ENCODE data around the gene KLC3. TPM values are rescaled to one million over a fixed set of nuclear protein-coding genes. Genes with fewer than 3 reads are reported as not detected.
A peak's percentile ranks its signal among the peaks of the same experiment; 100 is the strongest.

The KLC3 gene
- total and polyA plus RNA-seq, 2 of the 8 experiments (the other 6 are each of a cell fraction or from before 2014, with no cell fraction given), result 1.3 to 2.8 TPM

DNA sequence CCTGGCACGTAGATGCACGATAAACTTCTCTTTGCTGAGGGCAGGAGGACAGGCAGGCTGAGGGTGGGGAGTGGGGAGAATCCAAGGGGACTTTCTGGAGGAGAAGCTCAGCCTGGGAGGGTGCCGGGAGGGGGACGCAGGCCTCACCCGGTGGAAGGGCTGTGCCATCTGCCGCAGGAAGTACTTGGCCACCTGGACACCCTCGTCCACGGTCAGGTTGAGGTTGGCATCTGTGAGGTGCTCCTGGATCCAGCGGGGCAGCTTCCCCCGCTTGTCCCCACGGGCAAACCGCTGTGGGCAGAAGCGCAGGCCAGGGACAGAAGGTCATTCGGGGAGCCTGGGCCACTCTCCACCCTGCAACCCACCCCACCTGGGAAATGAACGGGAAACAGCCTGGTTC is 11.5 kb downstream of the KLC3 start:
- POLR2A ChIA-PET (ENCODE audit: partially characterized antibody), result interaction anchor here (1.1 to 5.9 kb wide), 5 partner anchors 8 to 64 kb away, joined by 3 to 36 read pairs (median 6); partner anchors contain the start of gene ERCC2
- H4K5ac ChIP-seq (ENCODE audit: insufficient read length, low read depth, low read length), result no peak overlapping the region
- no peak overlapping the region for H3K4ac ChIP-seq (replicated peaks; ENCODE audit: insufficient read length, low read depth, low read length)
- DNase-seq (ENCODE audit: low read depth in 1 of 2, low spot score in 2 of 2), result no peak
- peaks cover 1 to 33% of the 10 kb centered on the region in 2 experiments for H4K20me1 ChIP-seq (replicated peaks in 1 of 2; ENCODE audit: control insufficient read depth in 1 of 2, insufficient read depth in 2 of 2, low read length in 2 of 2)
- H3K27me3 ChIP-seq (replicated peaks in 1 of 4; ENCODE audit: control insufficient read depth in 3 of 4, extremely low read depth in 1 of 4, insufficient read depth in 3 of 4, low read length in 3 of 4), result no peaks in the 10 kb centered on the region
- H2BK15ac ChIP-seq (ENCODE audit: low read length), result no peak overlapping the region
- WGBS, 2 experiments (ENCODE audit: extremely low coverage in 1 of 2, insufficient coverage in 1 of 2, insufficient read length in 1 of 2, insufficient replicate concordance in 2 of 2, low coverage in 1 of 2, low lambda C conversion rate in 2 of 2, missing lambda C conversion rate in 1 of 2), result 91% methylated on average over 13 of the region's 15 CpGs; no CpG with 5 or more reads in 1 of the 2 experiments
- TF ChIP-seq KDM4A (IDR thresholded peaks at IDR 0.05; ENCODE audit: low read depth, low read length, severe bottlenecking), result no peak
- H3K27ac ChIP-seq (ENCODE audit: low read depth, low read length), result no peak overlapping the region
- H3K9ac ChIP-seq (replicated peaks in 1 of 4; ENCODE audit: extremely low read depth in 1 of 4, low read depth in 3 of 4, low read length in 3 of 4), result no peak overlapping the region
- no peak overlapping the region for H2AFZ ChIP-seq (ENCODE audit: low read length)
- peaks cover 0 to 9% (median 5%) of the 10 kb centered on the region in 4 experiments; a peak in 2 of 7 replicates for H3K4me1 ChIP-seq (replicated peaks in 1 of 4; ENCODE audit: control insufficient read depth in 3 of 4, insufficient read depth in 4 of 4, low read length in 3 of 4)
- peaks cover 18 to 68% (median 47%) of the 10 kb centered on the region in 4 experiments for H3K36me3 ChIP-seq (ENCODE audit: control insufficient read depth in 2 of 4, insufficient read depth in 4 of 4, low read length in 3 of 4)
- no peak overlapping the region for H4K91ac ChIP-seq (replicated peaks; ENCODE audit: insufficient read length, low read length)
- no peak overlapping the region for H3K23ac ChIP-seq (ENCODE audit: insufficient read length)
- no peak overlapping the region for H2BK12ac ChIP-seq (ENCODE audit: low read depth, low read length)
- peak overlapping the region; percentile 22; the same call in 1 of the 2 replicates for H4K8ac ChIP-seq (ENCODE audit: extremely low read depth, insufficient read depth, low read length)
- no peak overlapping the region for H2AK5ac ChIP-seq (ENCODE audit: low read depth, low read length)
- H2BK20ac ChIP-seq (ENCODE audit: low read length), result no peak overlapping the region
- H3K23me2 ChIP-seq (ENCODE audit: low read depth, low read length), result no peaks in the 10 kb centered on the region
- CTCF ChIA-PET (ENCODE audit: partially characterized antibody), result interaction anchor here (1.0 to 1.9 kb wide), 2 partner anchors 87 to 152 kb away, joined by 3 to 4 read pairs; no protein-coding TSS in a partner anchor
- FAIRE-seq, result no peak
- H3K79me1 ChIP-seq (ENCODE audit: low read depth, low read length), result peaks cover 2% of the 10 kb centered on the region; the same call in 1 of the 2 replicates
- H2BK120ac ChIP-seq (replicated peaks; ENCODE audit: low read depth, low read length), result no peak overlapping the region
- no peak overlapping the region for H3K18ac ChIP-seq (ENCODE audit: extremely low read depth, low read length)
- H3K4me3 ChIP-seq (ENCODE audit: extremely low read depth in 1 of 4, insufficient read depth in 2 of 4, low read depth in 3 of 4, low read length in 4 of 4), result no peak overlapping the region
- no peak overlapping the region for H2BK5ac ChIP-seq (ENCODE audit: low read depth, low read length)
- no peak overlapping the region for H3K4me2 ChIP-seq (ENCODE audit: insufficient read depth in 1 of 2, low read depth in 2 of 2, low read length in 2 of 2)
- H3K79me2 ChIP-seq (ENCODE audit: control insufficient read depth in 1 of 2, insufficient read depth in 2 of 2, low read length in 2 of 2), result no peaks in the 10 kb centered on the region
- H3K14ac ChIP-seq (ENCODE audit: insufficient read length), result no peak overlapping the region
- no peaks in the 10 kb centered on the region for H3K9me3 ChIP-seq (ENCODE audit: insufficient read depth in 2 of 2, low read depth in 1 of 2, low read length in 1 of 2)
- H3K56ac ChIP-seq (replicated peaks; ENCODE audit: insufficient read length, low read depth, low read length), result no peak overlapping the region

Data from H1 (cell line).